Bronchial epithelial cell (primary cell): ENCODE results near the gene HPS5. TPM values are rescaled to one million over a fixed set of nuclear protein-coding genes. Genes with fewer than 3 reads are reported as not detected.

Experiments
- DNase-seq: peaks from one replicate; pipeline ENCODE4 v3.0.0-alpha.2; 2010; ENCODE audit warnings: low read depth
- FAIRE-seq: peaks from 2 replicates; lab custom pipeline; 2011; peaks lifted over from hg19 to GRCh38; lab: Jason Lieb, UNC
- H3K27me3 ChIP-seq: 2 replicates; pipeline ENCODE4 v1.5.1; 2011; ENCODE audit warnings: low read length; ENCODE audit not compliant: control insufficient read depth, insufficient read depth
- H3K36me3 ChIP-seq: 2 replicates; pipeline ENCODE4 v1.5.1; 2011; ENCODE audit warnings: low read length; ENCODE audit not compliant: control insufficient read depth, insufficient read depth
- H3K4me3 ChIP-seq: 2 replicates; pipeline ENCODE4 v1.5.1; 2011; ENCODE audit warnings: mild to moderate bottlenecking, low read depth, low read length, control low read depth
- total RNA-seq: library from RNA; depleted of rRNA; stranded (reverse); fragments of >200 nt; gene quantifications from 2 replicates; pipeline ENCODE4 v1.2.1, GENCODE V29; 2014
- TF ChIP-seq, protein P1 (sequence below): IDR thresholded peaks from 2 replicates; pipeline ENCODE4 v1.5.1; 2011; ENCODE audit warnings: mild to moderate bottlenecking, moderate library complexity, low read length, control low read depth, inconsistent platforms; ENCODE audit not compliant: insufficient read depth, severe bottlenecking

The HPS5 gene
- total RNA-seq, 1 donor from 2014 or later: 39.0 TPM

GRCh38 chr11:18233912-18234311 lies 88.0 kb downstream of the HPS5 start:
- FAIRE-seq: no peak
- no peak for DNase-seq

GRCh38 chr11:18230859-18231258 lies 91.1 kb downstream of the HPS5 start:
- TF ChIP-seq, protein P1, sequence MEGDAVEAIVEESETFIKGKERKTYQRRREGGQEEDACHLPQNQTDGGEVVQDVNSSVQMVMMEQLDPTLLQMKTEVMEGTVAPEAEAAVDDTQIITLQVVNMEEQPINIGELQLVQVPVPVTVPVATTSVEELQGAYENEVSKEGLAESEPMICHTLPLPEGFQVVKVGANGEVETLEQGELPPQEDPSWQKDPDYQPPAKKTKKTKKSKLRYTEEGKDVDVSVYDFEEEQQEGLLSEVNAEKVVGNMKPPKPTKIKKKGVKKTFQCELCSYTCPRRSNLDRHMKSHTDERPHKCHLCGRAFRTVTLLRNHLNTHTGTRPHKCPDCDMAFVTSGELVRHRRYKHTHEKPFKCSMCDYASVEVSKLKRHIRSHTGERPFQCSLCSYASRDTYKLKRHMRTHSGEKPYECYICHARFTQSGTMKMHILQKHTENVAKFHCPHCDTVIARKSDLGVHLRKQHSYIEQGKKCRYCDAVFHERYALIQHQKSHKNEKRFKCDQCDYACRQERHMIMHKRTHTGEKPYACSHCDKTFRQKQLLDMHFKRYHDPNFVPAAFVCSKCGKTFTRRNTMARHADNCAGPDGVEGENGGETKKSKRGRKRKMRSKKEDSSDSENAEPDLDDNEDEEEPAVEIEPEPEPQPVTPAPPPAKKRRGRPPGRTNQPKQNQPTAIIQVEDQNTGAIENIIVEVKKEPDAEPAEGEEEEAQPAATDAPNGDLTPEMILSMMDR: no peak
- no peak overlapping the region for H3K4me3 ChIP-seq
- DNase-seq: no peak

More at GRCh38 chr11:18233912-18234311, 88.0 kb downstream of the HPS5 start:
- Histone ChIP-seq H3K4me3 (no peak overlapping the region), H3K27me3 (no peaks in the 10 kb centered on the region), H3K36me3 (no peaks in the 10 kb centered on the region)
- TF ChIP-seq, protein P1: no peak

GRCh38 chr11:18229501-18229900 lies 92.4 kb downstream of the HPS5 start:
- Histone ChIP-seq H3K36me3 (no peaks in the 10 kb centered on the region), H3K27me3 (no peaks in the 10 kb centered on the region), H3K4me3 (no peak overlapping the region)
- FAIRE-seq (no peak), DNase-seq (no peak)
- TF ChIP-seq, protein P1: no peak

More at GRCh38 chr11:18230859-18231258, 91.1 kb downstream of the HPS5 start:
- H3K36me3 ChIP-seq: no peaks in the 10 kb centered on the region
- no peaks in the 10 kb centered on the region for H3K27me3 ChIP-seq
- no peak for FAIRE-seq

Other genes starting within 250 kb of the HPS5 start
- 10.6 and 15.8 TPM in 2 replicates for gene SAAL1, start 216.1 kb downstream of the HPS5 start, total RNA-seq
- gene MRGPRX3, start 189.6 kb downstream of the HPS5 start, total RNA-seq: 0.13 TPM in 1 of 2 replicates, not detected in the other
- gene MRGPRX4, start 149.3 kb downstream of the HPS5 start, total RNA-seq: not detected in 2 replicates
- gene SAA4, start 85.3 kb downstream of the HPS5 start, total RNA-seq: not detected in 2 replicates
- 1.9 TPM in 1 of 2 replicates, not detected in the other for gene SAA2, start 73.5 kb downstream of the HPS5 start, total RNA-seq
- 1.6 and 4.7 TPM in 2 replicates for gene SAA1, start 55.9 kb downstream of the HPS5 start, total RNA-seq
- 56.3 and 79.8 TPM in 2 replicates for gene GTF2H1, start 427 bp upstream of the HPS5 start, total RNA-seq
- gene LDHA, start 72.4 kb upstream of the HPS5 start, total RNA-seq: 898 and 1,075 TPM in 2 replicates
- 0.26 and 1.7 TPM in 2 replicates for gene LDHC, start 90.2 kb upstream of the HPS5 start, total RNA-seq
- gene LDHAL6A, start 133.7 kb upstream of the HPS5 start, total RNA-seq: not detected in 2 replicates
- 71.1 and 79.0 TPM in 2 replicates for gene TSG101, start 204.8 kb upstream of the HPS5 start, total RNA-seq